ENCODE measurements around the gene CRACR2A. TPM values are rescaled to one million over a fixed set of nuclear protein-coding genes. Genes with fewer than 3 reads are reported as not detected.

The CRACR2A gene
- total RNA-seq, 1 donor = 16.3 TPM

DNA sequence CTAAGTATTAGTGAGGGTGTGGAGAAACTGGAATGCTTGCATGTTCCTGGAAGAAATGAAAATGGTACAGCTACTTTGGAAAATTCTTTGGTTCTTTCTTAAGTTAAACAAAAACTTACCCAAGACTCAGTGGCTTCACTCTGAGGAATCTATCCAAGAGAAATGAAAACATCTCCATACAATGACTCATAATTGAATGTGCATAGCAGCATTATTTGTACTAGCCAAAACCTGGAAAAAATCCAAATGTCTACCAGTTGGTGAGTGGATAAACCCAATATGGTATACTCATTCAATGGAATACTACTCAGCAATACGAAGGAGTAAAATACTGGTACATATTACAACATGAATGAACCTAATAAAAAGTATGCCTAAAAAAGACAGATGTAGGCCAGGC is 18.0 kb upstream of the CRACR2A start:
- Histone ChIP-seq H3K27me3 (ENCODE audit: insufficient read depth, low read length) (peaks cover 4% of the 10 kb centered on the region), H4K20me1 (ENCODE audit: insufficient read depth, low read length) (no peaks in the 10 kb centered on the region), H3K79me2 (ENCODE audit: insufficient read depth, low read length) (no peaks in the 10 kb centered on the region), H3K36me3 (ENCODE audit: insufficient read depth, low read length) (no peaks in the 10 kb centered on the region), H3K4me1 (ENCODE audit: insufficient read depth, low read length) (no peaks in the 10 kb centered on the region), H2AFZ (ENCODE audit: low read length) (no peak overlapping the region), H3K9me3 (ENCODE audit: low read depth, low read length) (no peaks in the 10 kb centered on the region), H3K4me2 (ENCODE audit: insufficient read depth, low read length) (no peak overlapping the region), H3K4me3 (ENCODE audit: insufficient read depth, low read length) (no peak overlapping the region), H3K27ac (ENCODE audit: low read depth, low read length) (no peak overlapping the region)
- peak; percentile 87 for DNase-seq (ENCODE audit: insufficient read length, low spot score, missing footprints)
- TF ChIP-seq, protein P1, sequence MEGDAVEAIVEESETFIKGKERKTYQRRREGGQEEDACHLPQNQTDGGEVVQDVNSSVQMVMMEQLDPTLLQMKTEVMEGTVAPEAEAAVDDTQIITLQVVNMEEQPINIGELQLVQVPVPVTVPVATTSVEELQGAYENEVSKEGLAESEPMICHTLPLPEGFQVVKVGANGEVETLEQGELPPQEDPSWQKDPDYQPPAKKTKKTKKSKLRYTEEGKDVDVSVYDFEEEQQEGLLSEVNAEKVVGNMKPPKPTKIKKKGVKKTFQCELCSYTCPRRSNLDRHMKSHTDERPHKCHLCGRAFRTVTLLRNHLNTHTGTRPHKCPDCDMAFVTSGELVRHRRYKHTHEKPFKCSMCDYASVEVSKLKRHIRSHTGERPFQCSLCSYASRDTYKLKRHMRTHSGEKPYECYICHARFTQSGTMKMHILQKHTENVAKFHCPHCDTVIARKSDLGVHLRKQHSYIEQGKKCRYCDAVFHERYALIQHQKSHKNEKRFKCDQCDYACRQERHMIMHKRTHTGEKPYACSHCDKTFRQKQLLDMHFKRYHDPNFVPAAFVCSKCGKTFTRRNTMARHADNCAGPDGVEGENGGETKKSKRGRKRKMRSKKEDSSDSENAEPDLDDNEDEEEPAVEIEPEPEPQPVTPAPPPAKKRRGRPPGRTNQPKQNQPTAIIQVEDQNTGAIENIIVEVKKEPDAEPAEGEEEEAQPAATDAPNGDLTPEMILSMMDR (IDR thresholded peaks at IDR 0.05; ENCODE audit: extremely low read depth, low read depth, low read length) = no peak

DNA sequence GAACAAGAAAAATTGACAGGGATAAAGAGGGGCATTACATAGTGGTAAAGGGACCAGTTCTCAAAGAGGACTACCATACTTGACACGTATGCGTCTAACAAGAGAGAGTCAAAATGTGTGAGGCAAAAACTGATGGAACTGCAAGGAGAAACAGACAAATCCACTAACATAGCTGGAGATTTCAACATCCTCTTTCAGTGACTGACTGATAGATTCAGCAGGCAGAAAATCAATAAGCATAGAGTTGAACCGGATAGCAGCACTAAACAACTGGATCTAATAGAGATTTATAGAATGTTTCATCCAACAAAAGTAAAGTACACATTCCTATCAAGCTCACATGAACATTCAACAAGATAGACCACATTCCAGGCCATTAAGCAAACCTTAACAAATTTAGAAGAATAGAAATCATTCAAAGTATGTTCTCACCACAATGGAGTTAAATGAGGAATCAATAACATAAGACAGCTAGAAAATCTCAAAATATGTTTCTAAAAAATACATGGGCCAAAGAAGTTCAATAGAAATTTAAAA is 16.1 kb upstream of the CRACR2A start:
- Histone ChIP-seq H3K4me2 (ENCODE audit: insufficient read depth, low read length) (no peak overlapping the region), H3K4me3 (ENCODE audit: insufficient read depth, low read length) (no peak overlapping the region), H3K9me3 (ENCODE audit: low read depth, low read length) (no peaks in the 10 kb centered on the region), H3K27ac (ENCODE audit: low read depth, low read length) (no peak overlapping the region), H3K27me3 (ENCODE audit: insufficient read depth, low read length) (no peaks in the 10 kb centered on the region), H3K4me1 (ENCODE audit: insufficient read depth, low read length) (no peaks in the 10 kb centered on the region), H2AFZ (ENCODE audit: low read length) (no peak overlapping the region), H4K20me1 (ENCODE audit: insufficient read depth, low read length) (no peaks in the 10 kb centered on the region), H3K36me3 (ENCODE audit: insufficient read depth, low read length) (no peaks in the 10 kb centered on the region), H3K79me2 (ENCODE audit: insufficient read depth, low read length) (no peaks in the 10 kb centered on the region)
- no peak for DNase-seq (ENCODE audit: insufficient read length, low spot score, missing footprints)
- TF ChIP-seq, protein P1 (IDR thresholded peaks at IDR 0.05; ENCODE audit: extremely low read depth, low read depth, low read length) = no peak

DNA sequence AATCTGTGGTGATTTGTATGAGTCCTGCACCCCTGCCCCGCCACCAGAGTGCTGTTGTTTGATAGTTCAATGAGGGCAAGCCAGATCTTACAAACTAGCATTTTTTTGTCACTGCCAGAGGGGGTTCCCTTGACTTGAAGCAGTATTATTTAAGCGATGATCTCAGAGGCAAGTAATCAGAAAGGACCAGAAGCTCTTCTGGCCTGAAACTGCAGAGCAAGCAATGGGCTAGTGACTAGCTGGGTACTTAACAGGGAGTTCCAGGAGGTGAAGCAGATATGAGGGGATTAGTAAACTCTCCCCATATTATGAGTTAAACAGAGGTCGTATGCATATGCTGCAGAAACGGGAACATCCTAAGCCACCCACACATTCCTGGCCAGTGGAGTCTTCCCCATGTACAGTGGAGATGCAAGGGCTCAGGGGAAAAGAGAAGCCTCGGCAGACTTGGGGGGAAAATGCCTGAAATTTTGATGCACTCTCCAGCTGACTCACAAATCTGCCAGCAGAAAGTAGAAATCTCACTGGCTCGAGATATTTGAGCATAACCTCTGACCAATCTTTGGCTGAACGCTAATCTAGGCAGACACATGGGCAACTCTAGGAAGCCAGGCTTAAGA is 8.3 kb upstream of the CRACR2A start:
- peak; percentile 61 for DNase-seq (ENCODE audit: insufficient read length, low spot score, missing footprints)
- TF ChIP-seq, protein P1 (IDR thresholded peaks at IDR 0.05; ENCODE audit: extremely low read depth, low read depth, low read length) = no peak
- no peak overlapping the region for H3K4me3 ChIP-seq (ENCODE audit: insufficient read depth, low read length)

DNA sequence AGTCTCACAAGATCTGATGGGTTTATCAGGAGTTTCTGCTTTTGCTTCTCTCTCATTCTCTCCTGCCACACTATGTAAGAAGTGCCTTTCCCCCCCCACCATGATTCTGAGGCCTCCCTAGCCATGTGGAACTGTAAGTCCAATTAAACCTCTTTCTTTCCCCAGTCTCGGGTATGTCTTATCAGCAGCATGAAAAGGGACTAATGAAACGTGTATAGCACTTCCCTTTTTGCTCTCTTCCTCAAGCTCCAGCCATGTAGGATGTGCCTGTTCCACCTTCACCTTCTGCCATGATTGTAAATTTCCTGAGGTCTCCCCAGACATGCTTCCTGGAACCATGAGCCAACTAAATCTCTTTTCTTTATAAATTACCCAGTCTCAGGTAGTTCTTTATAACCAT is 7.0 kb upstream of the CRACR2A start:
- Histone ChIP-seq H3K27me3 (ENCODE audit: insufficient read depth, low read length) (no peaks in the 10 kb centered on the region), H3K4me3 (ENCODE audit: insufficient read depth, low read length) (no peak overlapping the region)
- TF ChIP-seq, protein P1 (IDR thresholded peaks at IDR 0.05; ENCODE audit: extremely low read depth, low read depth, low read length) = no peak

More for the DNA sequence above, 8.3 kb upstream of the CRACR2A start:
- H3K27ac ChIP-seq (ENCODE audit: low read depth, low read length) = no peak overlapping the region
- H4K20me1 ChIP-seq (ENCODE audit: insufficient read depth, low read length) = no peaks in the 10 kb centered on the region
- no peaks in the 10 kb centered on the region for H3K79me2 ChIP-seq (ENCODE audit: insufficient read depth, low read length)
- peaks cover 5% of the 10 kb centered on the region for H3K4me1 ChIP-seq (ENCODE audit: insufficient read depth, low read length)
- H3K27me3 ChIP-seq (ENCODE audit: insufficient read depth, low read length) = no peaks in the 10 kb centered on the region
- no peaks in the 10 kb centered on the region for H3K36me3 ChIP-seq (ENCODE audit: insufficient read depth, low read length)
- H2AFZ ChIP-seq (ENCODE audit: low read length) = no peak overlapping the region
- no peaks in the 10 kb centered on the region for H3K9me3 ChIP-seq (ENCODE audit: low read depth, low read length)
- H3K4me2 ChIP-seq (ENCODE audit: insufficient read depth, low read length) = no peak overlapping the region

More for the DNA sequence above, 7.0 kb upstream of the CRACR2A start:
- Histone ChIP-seq H3K27ac (ENCODE audit: low read depth, low read length) (no peak overlapping the region), H3K79me2 (ENCODE audit: insufficient read depth, low read length) (no peaks in the 10 kb centered on the region), H4K20me1 (ENCODE audit: insufficient read depth, low read length) (no peaks in the 10 kb centered on the region), H3K9me3 (ENCODE audit: low read depth, low read length) (no peaks in the 10 kb centered on the region), H3K4me1 (ENCODE audit: insufficient read depth, low read length) (peaks cover 5% of the 10 kb centered on the region), H3K4me2 (ENCODE audit: insufficient read depth, low read length) (no peak overlapping the region), H3K36me3 (ENCODE audit: insufficient read depth, low read length) (no peaks in the 10 kb centered on the region), H2AFZ (ENCODE audit: low read length) (no peak overlapping the region)
- DNase-seq (ENCODE audit: insufficient read length, low spot score, missing footprints) = no peak
